PC-9 (cell line): ENCODE measurements around the gene MRPS27. TPM values are rescaled to one million over a fixed set of nuclear protein-coding genes. Genes with fewer than 3 reads are reported as not detected.
"Not testable (repeated sequence)": the region's sequence is repeated elsewhere in the genome, so short reads cannot be mapped to it uniquely, and the experiment has no call there.

ENCODE experiments used
- BruUV-seq: library from RNA; stranded (reverse); fragments of 400-500 nt; replicated peaks from 2 replicates; lab custom pipeline; 2021; lab: Mats Ljungman, UMichigan
- CTCF ChIA-PET: fragments of 300-600 bp; sonication (Branson Sonifier 250); formaldehyde crosslinking; loops from one replicate; lab custom pipeline; 2022; ENCODE audit warnings: antibody characterized with exemption; lab: Charles Lee
- POLR2A ChIA-PET: fragments of 300-600 bp; sonication (Branson Sonifier 250); formaldehyde crosslinking; loops from one replicate; lab custom pipeline; 2022; ENCODE audit warnings: antibody characterized with exemption; ENCODE audit not compliant: unreplicated experiment; lab: Charles Lee
- DNase-seq, 2 experiments: peaks; one replicate each; pipeline versions ENCODE4 v3.0.0 to v3.0.0-alpha.2; 2015 to 2022; ENCODE audit warnings: mixed read lengths in 1 of 2
- H2AFZ ChIP-seq: fragments of 200-600 bp; sonication (generic); 2 replicates; pipeline ENCODE4 v1.8.1; 2017; ENCODE audit warnings: antibody characterized with exemption
- H3F3A ChIP-seq: fragments of 200-600 bp; sonication (generic); 2 replicates; pipeline ENCODE4 v1.8.1; 2017; ENCODE audit warnings: antibody characterized with exemption, mild to moderate bottlenecking, low read depth; ENCODE audit not compliant: insufficient read depth
- H3K27ac ChIP-seq: fragments of 200-600 bp; sonication (generic); 2 replicates; pipeline ENCODE4 v1.6.1; 2016; ENCODE audit warnings: mixed run types
- H3K27me3 ChIP-seq: fragments of 200-600 bp; sonication (generic); 2 replicates; pipeline ENCODE4 v1.6.1; 2016; ENCODE audit warnings: low read depth, mixed run types; ENCODE audit not compliant: insufficient read depth
- H3K36me3 ChIP-seq: fragments of 200-600 bp; sonication (generic); 2 replicates; pipeline ENCODE4 v1.6.1; 2016; ENCODE audit warnings: low read depth, mixed run types
- H3K4me1 ChIP-seq: fragments of 200-600 bp; sonication (generic); replicated peaks from 2 replicates; pipeline ENCODE4 v1.6.1; 2016; ENCODE audit warnings: mixed run types; ENCODE audit not compliant: insufficient read depth
- H3K4me2 ChIP-seq: fragments of 200-600 bp; sonication (generic); 2 replicates; pipeline ENCODE4 v1.6.1; 2017; ENCODE audit warnings: mixed run types
- H3K4me3 ChIP-seq: fragments of 200-600 bp; sonication (generic); 2 replicates; pipeline ENCODE4 v1.6.1; 2016; ENCODE audit warnings: mixed run types
- H3K79me2 ChIP-seq: fragments of 200-600 bp; sonication (generic); 2 replicates; pipeline ENCODE4 v1.6.1; 2017; ENCODE audit warnings: low read depth, mixed run types
- H3K9me2 ChIP-seq: fragments of 200-600 bp; sonication (generic); 2 replicates; pipeline ENCODE4 v1.8.1; 2017; ENCODE audit warnings: mild to moderate bottlenecking; ENCODE audit not compliant: insufficient read depth
- H3K9me3 ChIP-seq: fragments of 200-600 bp; sonication (generic); 2 replicates; pipeline ENCODE4 v1.8.1; 2016; ENCODE audit warnings: low read depth; ENCODE audit not compliant: insufficient read depth
- H4K20me1 ChIP-seq: fragments of 200-600 bp; sonication (generic); 2 replicates; pipeline ENCODE4 v1.8.1; 2017; ENCODE audit not compliant: insufficient read depth
- CTCF ChIP-seq: fragments of 200-600 bp; sonication (generic); conservative IDR thresholded peaks from 2 replicates; pipeline ENCODE4 v1.6.1; 2017; ENCODE audit warnings: mixed run types, antibody characterized with exemption, mild to moderate bottlenecking, moderate library complexity
- EZH2 ChIP-seq: fragments of 200-600 bp; sonication (generic); IDR thresholded peaks from 2 replicates; pipeline ENCODE4 v1.8.0; 2017; ENCODE audit warnings: antibody characterized with exemption, low read depth
- intact Hi-C: fragments of 100-400 bp; cut with micrococcal nuclease; formaldehyde crosslinking; loops from one replicate; pipeline ENCODE4 v1.10.0; 2022; ENCODE audit not compliant: unreplicated experiment
- total RNA-seq: library from RNA; stranded (reverse); gene quantifications from 2 replicates; pipeline ENCODE4 v1.2.3, GENCODE V29; 2021

MRPS27 gene
- total RNA-seq, 1 experiment from 2014 or later, result 71.0 TPM

GRCh38 chr5:72172786-72173185 is 147.3 kb downstream of the MRPS27 start:
- no peaks in the 10 kb centered on the region for H3K4me1 ChIP-seq
- H3K4me2 ChIP-seq, result no peak overlapping the region
- no peaks in the 10 kb centered on the region for H3K9me2 ChIP-seq
- no TSS peak for BruUV-seq
- TF ChIP-seq EZH2, result no peak
- no peak for TF ChIP-seq CTCF
- no peaks in the 10 kb centered on the region for H3K9me3 ChIP-seq
- intact Hi-C loops, result no loop called here
- ChIA-PET CTCF (no interaction called here), POLR2A (interaction anchor here (0.6 kb wide), 1 partner anchor 10 kb away, joined by 6 read pairs; no protein-coding TSS in a partner anchor)
- H3K36me3 ChIP-seq, result peaks cover 5% of the 10 kb centered on the region; the same call in 1 of the 2 replicates
- H4K20me1 ChIP-seq, result no peaks in the 10 kb centered on the region
- no peak overlapping the region for H2AFZ ChIP-seq
- H3K27me3 ChIP-seq, result no peaks in the 10 kb centered on the region
- no peak for DNase-seq
- H3K4me3 ChIP-seq, result no peak overlapping the region
- no peak overlapping the region for H3K27ac ChIP-seq
- no peaks in the 10 kb centered on the region for H3F3A ChIP-seq
- H3K79me2 ChIP-seq, result no peaks in the 10 kb centered on the region; the same call in 1 of the 2 replicates

GRCh38 chr5:72171667-72172066 is 148.4 kb downstream of the MRPS27 start:
- DNase-seq, result no peak
- Histone ChIP-seq H3K36me3 (peaks cover 5% of the 10 kb centered on the region; the same call in 1 of the 2 replicates), H3K27ac (no peak overlapping the region), H3K27me3 (no peaks in the 10 kb centered on the region), H3K9me2 (no peaks in the 10 kb centered on the region), H3K9me3 (no peaks in the 10 kb centered on the region), H2AFZ (no peak overlapping the region), H3F3A (no peaks in the 10 kb centered on the region), H3K79me2 (no peaks in the 10 kb centered on the region; the same call in 1 of the 2 replicates), H3K4me1 (no peaks in the 10 kb centered on the region), H3K4me2 (no peak overlapping the region), H4K20me1 (0 out of 2 replicates have a peak, but pooled peaks cover under 1% of the 10 kb centered on the region), H3K4me3 (no peak overlapping the region)
- no peak for TF ChIP-seq CTCF
- TF ChIP-seq EZH2, result no peak
- ChIA-PET POLR2A (no interaction called here), CTCF (no interaction called here)
- no TSS peak for BruUV-seq
- intact Hi-C loops, result no loop called here

- H3K4me3 ChIP-seq, H3K27me3 ChIP-seq, BruUV-seq, DNase-seq, POLR2A ChIA-PET, H3K4me2 ChIP-seq, H2AFZ ChIP-seq, H3K36me3 ChIP-seq, H3K79me2 ChIP-seq, H3K9me2 ChIP-seq, H3K4me1 ChIP-seq, H3K9me3 ChIP-seq, CTCF ChIA-PET, H4K20me1 ChIP-seq, intact Hi-C loops, H3K27ac ChIP-seq, H3F3A ChIP-seq: not testable (repeated sequence)
Observed at GRCh38 chr5:72171181-72171580, 148.9 kb downstream of the MRPS27 start.

- Histone ChIP-seq H3K79me2 (no peaks in the 10 kb centered on the region; the same call in 1 of the 2 replicates), H3K9me3 (no peaks in the 10 kb centered on the region), H3F3A (no peaks in the 10 kb centered on the region), H3K4me3 (no peak overlapping the region), H3K27me3 (no peaks in the 10 kb centered on the region), H3K9me2 (no peaks in the 10 kb centered on the region), H2AFZ (no peak overlapping the region), H3K27ac (no peak overlapping the region), H3K4me1 (no peaks in the 10 kb centered on the region), H3K36me3 (0 out of 2 replicates have a peak, but pooled peaks cover 5% of the 10 kb centered on the region), H4K20me1 (peaks cover 3% of the 10 kb centered on the region; the same call in 1 of the 2 replicates), H3K4me2 (no peak overlapping the region)
- intact Hi-C loops, result no loop called here
- DNase-seq, result no peak
- no peak for TF ChIP-seq EZH2
- no peak for TF ChIP-seq CTCF
- ChIA-PET CTCF (no interaction called here), POLR2A (no interaction called here)
- BruUV-seq, result no TSS peak
Observed at GRCh38 chr5:72170101-72170500, 149.9 kb downstream of the MRPS27 start.
